NCI-H345 (cell line): Measurements from ENCODE around the gene CDH22.

Experiments used
- DNase-seq: peaks from one replicate; lab custom pipeline; 2025; lab: John Stamatoyannopoulos, UW

CDH22 gene

DNA sequence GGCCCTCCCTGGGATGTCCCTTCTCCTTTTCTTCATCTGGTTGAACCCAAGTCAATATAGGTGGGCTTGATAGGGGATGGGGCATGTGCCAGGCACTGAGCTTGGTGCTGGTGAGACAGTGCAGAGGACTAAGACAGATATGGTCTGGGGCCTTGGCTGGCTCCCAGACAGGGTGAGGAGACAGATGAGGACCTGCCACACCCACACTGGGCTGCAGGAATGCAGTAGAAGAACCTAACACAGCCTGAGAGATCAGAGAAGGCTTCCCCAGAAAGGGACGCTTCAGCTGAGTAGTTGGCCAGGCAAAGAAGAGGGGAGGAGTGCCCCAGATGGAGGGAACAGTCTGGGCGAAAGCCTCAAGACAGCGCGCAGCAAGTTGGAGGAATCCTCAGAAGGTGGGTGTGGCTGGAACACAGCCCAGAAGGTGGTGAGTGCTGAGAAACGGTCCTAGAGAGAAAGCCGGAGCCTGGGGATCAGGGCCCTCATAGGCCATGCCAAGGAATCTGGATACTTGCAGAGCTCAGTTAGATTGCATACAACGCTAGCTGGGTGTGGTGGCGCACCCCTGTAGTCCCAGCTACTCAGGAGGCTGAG is 163.8 kb downstream of the CDH22 start:
- DNase-seq: no peak

DNA sequence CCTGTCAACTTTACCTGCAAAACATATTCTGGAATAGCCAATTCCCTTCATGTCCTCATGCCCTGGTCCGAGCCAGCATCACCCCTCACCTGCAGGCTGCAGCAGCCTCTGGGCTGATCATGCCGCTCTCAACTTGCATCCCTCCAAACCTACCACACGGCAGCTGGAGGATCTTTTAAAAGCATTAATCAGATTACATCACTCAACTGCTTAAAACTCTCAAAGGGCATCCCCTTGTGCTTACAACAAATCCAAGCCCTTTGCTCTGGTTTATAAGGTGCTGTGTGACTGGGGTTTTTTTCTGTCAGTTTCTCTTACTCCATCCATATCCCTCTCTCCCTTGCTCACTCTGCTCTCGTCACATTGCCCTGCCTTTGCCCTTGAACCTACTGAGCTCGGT is 166.2 kb downstream of the CDH22 start:
- peak; percentile 30 for DNase-seq

DNA sequence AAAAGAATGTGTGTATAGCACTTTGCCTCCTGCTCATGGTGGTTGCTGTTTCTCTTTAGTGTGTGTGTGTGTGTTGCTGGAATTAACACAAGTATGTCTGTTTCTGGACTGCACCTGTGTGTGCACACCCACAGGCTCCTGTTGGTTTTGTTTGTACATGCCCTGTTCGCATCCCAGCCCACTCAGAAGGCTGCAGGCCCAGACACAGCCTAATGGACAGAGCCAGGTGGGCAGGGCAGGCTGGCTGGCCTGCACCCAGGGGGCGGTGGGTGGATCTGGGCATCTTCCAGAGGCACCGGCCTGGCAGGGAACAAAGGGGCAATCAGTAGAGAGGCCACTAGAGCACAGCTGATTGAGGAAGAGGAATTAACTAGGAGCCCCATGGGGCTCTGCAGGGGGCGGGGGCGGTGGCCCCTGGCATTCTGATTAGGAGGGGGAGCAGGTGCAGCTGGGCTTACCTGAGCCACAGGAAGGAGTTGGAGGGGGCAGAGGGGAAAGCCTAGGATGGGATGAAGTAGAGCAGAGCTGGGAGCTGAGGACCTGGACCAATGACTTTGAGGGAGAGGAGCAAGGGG is 168.3 kb downstream of the CDH22 start:
- DNase-seq: peak; percentile 98

DNA sequence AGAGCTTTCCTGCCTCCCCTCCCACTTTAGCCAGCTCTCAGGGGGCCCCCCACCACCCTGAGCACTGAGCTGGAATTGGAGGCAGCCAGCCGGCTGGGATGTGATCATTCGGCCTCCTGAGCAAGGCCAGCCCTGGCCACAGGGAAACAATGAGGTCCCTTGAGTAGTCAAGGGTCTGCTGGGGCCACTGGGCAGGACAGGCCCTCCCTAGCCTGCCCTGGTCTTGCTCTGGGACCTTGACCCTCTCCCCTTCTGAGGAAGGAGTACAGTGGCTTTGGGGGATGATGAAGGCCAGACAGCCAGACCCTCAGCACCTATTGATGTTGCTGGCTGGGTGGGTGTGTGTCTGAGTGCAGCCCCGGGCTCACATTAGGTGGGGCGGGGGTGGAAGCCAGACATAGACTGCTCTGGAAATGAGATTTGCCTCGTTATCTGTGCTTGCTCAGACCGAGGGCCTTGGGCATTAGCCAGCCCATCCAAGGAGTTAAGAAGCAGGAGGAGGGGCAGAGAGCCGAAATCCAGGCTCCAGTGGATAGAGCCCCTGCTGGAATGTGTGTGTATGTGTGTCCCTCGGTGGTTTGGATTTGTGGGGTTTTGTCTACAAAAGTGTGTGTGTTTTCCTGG is 168.9 kb downstream of the CDH22 start:
- no peak for DNase-seq

GRCh38 chr20:46137816-46138215 is 170.5 kb downstream of the CDH22 start:
- DNase-seq: peak; percentile 63

- peak; percentile 59 for DNase-seq
Measured at GRCh38 chr20:46135856-46136633, 172.3 kb downstream of the CDH22 start.

DNA sequence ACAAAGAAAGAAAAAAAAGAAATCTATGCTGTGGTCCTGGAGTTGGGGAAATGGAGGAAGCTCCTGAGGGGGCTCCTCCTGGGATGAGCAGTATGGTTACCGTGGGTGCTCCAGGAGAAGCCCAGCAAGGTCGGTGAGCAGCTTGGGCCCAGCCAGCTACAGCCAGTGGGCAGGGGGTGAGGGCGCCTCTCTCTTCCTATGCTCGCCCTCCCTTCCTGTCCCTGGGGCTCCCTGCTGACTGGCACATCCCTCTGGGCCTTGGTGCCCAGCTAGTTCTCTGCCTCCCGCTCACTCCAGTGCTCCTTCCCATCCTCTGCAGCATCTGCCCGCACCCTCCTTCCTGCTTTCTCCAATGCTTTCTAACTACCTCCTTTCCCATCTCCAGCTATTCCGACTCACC is 173.6 kb downstream of the CDH22 start:
- peak; percentile 29 for DNase-seq

DNA sequence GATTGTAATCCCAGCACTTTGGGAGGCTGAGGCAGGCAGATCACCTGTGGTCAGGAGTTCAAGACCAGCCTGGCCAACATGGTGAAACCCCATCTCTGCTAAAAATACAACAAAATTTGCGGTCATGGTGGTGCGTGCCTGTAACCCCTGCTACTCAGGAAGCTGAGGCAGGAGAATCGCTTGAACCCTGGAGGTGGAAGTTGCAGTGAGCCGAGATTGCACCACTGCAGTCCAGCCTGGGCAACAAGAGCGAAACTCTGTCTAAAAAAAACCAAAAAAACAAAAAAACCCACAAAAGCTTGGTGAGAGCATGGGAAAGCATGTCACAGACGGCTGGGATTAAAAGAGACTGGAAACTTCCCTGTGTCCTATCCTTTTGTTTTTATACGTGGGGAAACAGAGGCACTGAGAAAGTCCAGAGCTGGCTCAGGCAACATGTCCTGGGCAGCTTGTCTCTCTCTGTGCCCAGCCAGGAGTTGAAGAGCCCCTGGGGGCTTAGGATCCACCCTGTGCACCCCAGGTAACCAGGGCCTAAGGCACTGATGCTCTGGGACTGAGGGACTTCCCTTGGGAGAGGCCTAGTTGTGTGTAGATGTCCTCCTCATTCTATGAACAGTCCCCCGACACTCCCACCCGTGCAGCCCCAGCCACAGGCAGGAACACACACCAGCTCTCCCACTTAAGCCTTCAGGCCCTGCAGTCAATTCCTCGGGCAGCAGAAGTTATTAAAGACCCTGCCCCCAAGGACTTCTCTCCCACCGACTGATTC is 174.2 kb downstream of the CDH22 start:
- DNase-seq: no peak

- peak; percentile 75 for DNase-seq
Measured at GRCh38 chr20:46132705-46133120, 175.6 kb downstream of the CDH22 start.

- no peak for DNase-seq
Measured at GRCh38 chr20:46131396-46131795, 176.9 kb downstream of the CDH22 start.

- peak; percentile 95 for DNase-seq
Measured at GRCh38 chr20:46130534-46130933, 177.8 kb downstream of the CDH22 start.

DNA sequence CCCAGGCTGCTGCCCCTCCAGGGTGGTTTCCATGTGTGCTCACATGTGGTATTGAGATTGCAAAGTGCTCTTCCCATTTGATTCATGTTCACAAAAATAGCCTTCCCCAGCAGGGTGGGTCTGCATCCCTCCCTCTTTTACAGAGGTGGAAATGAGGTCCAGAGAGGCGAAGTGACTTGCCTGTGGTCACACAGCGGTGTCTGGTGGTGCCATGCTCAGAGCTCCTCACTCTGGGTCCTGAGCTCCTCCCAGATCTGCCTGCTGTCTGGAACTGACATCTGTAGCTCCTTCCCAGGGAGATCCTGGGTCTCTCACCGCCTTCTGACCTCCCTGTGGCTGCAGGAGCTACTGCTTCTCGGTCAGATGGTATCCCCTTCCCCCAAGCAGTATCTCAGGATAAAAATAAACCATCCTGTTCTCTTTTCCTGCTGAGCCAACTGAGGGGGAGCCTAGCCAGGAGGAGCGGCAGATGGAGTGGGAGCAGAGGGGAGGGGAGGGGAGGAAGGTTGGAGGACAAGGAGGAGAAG is 178.3 kb downstream of the CDH22 start:
- DNase-seq: peak; percentile 83

DNA sequence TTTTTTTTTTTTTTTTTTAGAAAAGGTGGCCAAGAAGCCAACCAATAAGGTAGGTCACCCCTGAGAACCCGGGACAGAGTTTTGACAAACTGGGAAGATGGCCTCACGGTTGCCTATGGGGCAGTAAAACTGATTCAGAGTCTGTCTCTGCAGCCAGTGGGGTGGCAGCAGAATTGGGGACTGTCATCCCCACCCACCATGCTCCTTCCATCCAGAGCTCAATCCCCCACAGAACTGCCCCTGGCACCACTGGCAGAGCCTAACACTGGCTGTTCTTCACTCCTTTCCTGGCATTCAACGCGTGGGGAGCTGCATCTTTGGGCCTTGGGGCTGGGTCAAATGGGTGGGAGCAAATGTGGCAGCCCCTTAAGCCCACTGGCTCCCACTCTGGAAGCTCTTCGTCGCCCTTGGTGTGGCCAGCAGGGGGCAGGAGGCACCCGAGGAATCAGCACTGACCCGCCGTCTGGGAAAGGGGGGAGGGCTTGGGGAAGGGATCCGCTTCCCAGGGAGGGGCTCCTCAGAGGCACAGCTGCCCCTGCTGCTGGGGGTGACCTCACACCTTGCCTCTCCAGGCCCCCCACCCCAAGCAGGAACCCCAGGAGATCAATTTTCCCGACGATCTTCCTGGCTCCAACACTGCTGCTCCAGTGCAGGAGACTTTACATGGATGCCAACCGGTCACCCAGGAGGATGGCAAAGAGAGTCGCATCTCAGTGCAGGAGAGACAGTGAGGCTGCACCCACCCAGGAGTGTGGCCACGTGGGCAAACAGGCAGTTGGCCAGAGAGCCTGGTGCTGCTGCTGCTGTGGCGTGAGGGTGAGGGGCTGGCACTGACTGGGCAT is 179.8 kb downstream of the CDH22 start:
- peak; percentile 64 for DNase-seq

GRCh38 chr20:46127396-46128010 is 180.8 kb downstream of the CDH22 start:
- DNase-seq: no peak

GRCh38 chr20:46126440-46127056 is 181.8 kb downstream of the CDH22 start:
- no peak for DNase-seq
